ENCODE measurements around the gene CNTN1. TPM values are rescaled to one million over a fixed set of nuclear protein-coding genes. Genes with fewer than 3 reads are reported as not detected.

Gene CNTN1
- total and polyA plus RNA-seq, 12 donors: 0.07 to 0.90 (median 0.21) TPM; not detected in 1

DNA sequence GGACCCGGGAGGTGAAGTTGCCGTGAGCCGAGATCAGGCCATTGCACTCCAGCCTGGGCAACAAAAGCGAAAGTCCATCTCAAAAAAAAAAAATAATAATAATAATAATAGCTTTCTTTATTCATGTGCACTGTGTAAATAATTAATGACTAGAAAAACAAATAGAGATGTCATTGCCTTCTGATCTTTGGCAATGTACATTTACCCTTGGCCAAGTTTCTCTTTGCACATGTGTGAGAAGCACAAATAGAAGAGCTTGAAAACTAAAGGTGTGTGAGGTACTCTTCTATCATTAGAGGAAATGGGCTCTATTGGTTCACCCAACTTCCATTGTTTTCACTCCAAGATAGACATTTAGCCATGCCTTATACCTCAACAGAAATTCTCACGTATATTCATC is 325.8 kb downstream of the CNTN1 start:
- Histone ChIP-seq H3K4me3 (no peak overlapping the region), H3K27ac (no peak overlapping the region), H3K4me1 (no peaks in the 10 kb centered on the region), H3K36me3 (no peaks in the 10 kb centered on the region), H3K27me3 (no peaks in the 10 kb centered on the region), H3K9me3 (no peaks in the 10 kb centered on the region)
- no peak for DNase-seq
- 86% methylated on average over 5 of the region's 5 CpGs for whole genome bisulfite sequencing, 2 donors
- no peak for ATAC-seq
- TF ChIP-seq, protein P1, sequence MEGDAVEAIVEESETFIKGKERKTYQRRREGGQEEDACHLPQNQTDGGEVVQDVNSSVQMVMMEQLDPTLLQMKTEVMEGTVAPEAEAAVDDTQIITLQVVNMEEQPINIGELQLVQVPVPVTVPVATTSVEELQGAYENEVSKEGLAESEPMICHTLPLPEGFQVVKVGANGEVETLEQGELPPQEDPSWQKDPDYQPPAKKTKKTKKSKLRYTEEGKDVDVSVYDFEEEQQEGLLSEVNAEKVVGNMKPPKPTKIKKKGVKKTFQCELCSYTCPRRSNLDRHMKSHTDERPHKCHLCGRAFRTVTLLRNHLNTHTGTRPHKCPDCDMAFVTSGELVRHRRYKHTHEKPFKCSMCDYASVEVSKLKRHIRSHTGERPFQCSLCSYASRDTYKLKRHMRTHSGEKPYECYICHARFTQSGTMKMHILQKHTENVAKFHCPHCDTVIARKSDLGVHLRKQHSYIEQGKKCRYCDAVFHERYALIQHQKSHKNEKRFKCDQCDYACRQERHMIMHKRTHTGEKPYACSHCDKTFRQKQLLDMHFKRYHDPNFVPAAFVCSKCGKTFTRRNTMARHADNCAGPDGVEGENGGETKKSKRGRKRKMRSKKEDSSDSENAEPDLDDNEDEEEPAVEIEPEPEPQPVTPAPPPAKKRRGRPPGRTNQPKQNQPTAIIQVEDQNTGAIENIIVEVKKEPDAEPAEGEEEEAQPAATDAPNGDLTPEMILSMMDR (IDR thresholded peaks at IDR 0.05): no peak
- intact Hi-C loops (cut with DNase I): no loop called here

DNA sequence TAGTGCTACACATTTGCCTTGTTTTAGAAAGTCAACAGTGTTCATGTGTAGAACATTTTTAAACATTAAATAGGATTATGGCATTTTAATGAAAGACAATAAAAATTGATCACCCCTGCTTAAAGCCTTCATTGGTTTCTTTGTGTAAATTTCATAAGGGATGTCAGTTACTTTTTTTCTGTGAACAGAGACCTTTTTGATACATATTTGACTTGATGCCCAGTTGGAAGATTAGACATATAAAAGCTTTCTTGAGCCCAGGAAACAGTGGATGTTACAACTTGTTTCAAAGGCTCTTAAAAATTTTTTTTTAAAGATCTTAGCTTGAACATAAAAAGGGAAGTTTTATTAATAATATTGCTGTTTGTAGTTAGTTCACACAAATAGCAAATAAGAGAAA is 327.2 kb downstream of the CNTN1 start:
- Histone ChIP-seq H3K4me3 (no peak overlapping the region), H3K4me1 (no peaks in the 10 kb centered on the region), H3K27ac (no peak overlapping the region), H3K9me3 (no peaks in the 10 kb centered on the region), H3K36me3 (no peaks in the 10 kb centered on the region), H3K27me3 (no peaks in the 10 kb centered on the region)
- ATAC-seq: no peak
- TF ChIP-seq, protein P1 (IDR thresholded peaks at IDR 0.05): no peak
- DNase-seq: no peak
- intact Hi-C loops (cut with DNase I): no loop called here

DNA sequence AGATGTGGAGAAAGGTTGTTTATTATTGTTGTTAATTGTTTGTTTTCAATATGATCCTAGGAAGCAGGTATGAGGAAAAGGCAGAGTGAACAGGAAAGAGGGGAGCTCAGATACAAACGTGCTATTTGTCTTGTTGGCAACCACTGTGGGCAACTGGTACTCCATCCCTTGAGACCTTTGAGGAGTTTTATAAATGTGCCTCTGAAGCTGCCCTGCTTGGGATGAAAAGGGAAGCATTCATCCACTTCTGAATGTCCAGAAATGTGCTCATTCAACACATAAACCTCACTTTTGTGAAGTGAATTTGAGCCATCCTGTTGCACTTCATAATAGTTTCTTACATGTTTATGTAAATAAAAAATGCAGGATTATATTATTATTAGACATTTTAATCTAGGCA is 331.6 kb downstream of the CNTN1 start:
- intact Hi-C loops (cut with DNase I): no loop called here
- 23 to 50% methylated on average over 1 of the region's 1 CpG for WGBS, 2 donors

DNA sequence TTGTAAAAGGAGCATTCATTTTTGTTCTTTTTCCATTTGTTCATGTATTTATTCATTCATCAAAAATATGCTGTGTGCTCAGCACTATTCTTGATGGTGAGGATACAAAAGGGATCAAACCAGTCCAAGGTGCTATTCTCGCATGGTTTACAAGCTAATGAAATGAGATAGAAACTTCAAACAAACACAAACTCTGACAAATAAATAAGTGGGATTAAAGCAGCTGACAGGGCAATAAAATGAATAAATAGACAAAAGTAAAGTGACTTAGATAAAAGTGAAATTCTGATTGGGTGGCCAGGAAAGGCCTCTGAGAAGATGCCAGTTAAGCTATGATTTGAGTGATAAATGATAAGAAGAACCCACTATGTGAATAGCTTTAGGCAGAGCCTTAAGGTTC is 333.9 kb downstream of the CNTN1 start:
- no peak overlapping the region for H3K27ac ChIP-seq
- 82 to 91% methylated on average over 1 of the region's 1 CpG for WGBS, 2 donors
- TF ChIP-seq, protein P1 (IDR thresholded peaks at IDR 0.05): no peak
- H3K36me3 ChIP-seq: no peaks in the 10 kb centered on the region
- DNase-seq (no peak), ATAC-seq (no peak)
- H3K9me3 ChIP-seq: no peaks in the 10 kb centered on the region
- no peak overlapping the region for H3K4me3 ChIP-seq
- no peaks in the 10 kb centered on the region for H3K4me1 ChIP-seq
- intact Hi-C loops (cut with DNase I): no loop called here
- no peaks in the 10 kb centered on the region for H3K27me3 ChIP-seq

More for the DNA sequence above, 331.6 kb downstream of the CNTN1 start:
- Histone ChIP-seq H3K36me3 (no peaks in the 10 kb centered on the region), H3K4me3 (no peak overlapping the region), H3K27ac (no peak overlapping the region), H3K27me3 (no peaks in the 10 kb centered on the region), H3K9me3 (no peaks in the 10 kb centered on the region), H3K4me1 (no peaks in the 10 kb centered on the region)
- no peak for ATAC-seq
- TF ChIP-seq, protein P1 (IDR thresholded peaks at IDR 0.05): no peak
- DNase-seq: no peak

DNA sequence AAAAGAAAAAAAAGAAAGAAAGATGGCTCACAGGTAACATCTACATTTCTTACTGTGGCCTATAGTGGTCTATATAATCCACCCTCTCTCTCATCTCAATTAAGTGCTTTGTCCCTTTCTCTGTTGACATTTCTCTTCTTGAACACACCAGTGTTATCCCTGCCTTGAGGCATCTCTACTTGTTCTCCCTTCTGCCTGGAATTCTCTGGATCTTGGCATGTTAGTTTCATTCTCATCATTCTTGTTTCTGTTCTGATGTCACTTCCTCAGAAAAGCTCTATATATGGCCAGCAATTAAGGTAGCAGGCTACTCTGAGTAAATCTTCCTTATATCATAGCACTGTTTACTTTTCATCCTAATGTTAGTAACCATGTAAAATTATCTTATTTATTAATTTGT is 340.1 kb downstream of the CNTN1 start:
- intact Hi-C loops (cut with DNase I): no loop called here
- DNase-seq (no peak), ATAC-seq (no peak)
- no peak overlapping the region for H3K27ac ChIP-seq
- H3K9me3 ChIP-seq: no peaks in the 10 kb centered on the region
- H3K27me3 ChIP-seq: no peaks in the 10 kb centered on the region
- TF ChIP-seq, protein P1 (IDR thresholded peaks at IDR 0.05): no peak
- no peaks in the 10 kb centered on the region for H3K4me1 ChIP-seq
- H3K36me3 ChIP-seq: no peaks in the 10 kb centered on the region
- H3K4me3 ChIP-seq: no peak overlapping the region

Measured in heart right ventricle (tissue), 16 donors.